HepG2 (cell line): ENCODE measurements around the gene COL18A1. TPM values are rescaled to one million over a fixed set of nuclear protein-coding genes. Genes with fewer than 3 reads are reported as not detected.
A peak's percentile ranks its signal among the peaks of the same experiment; 100 is the strongest.

Experiments used
- ETV5 ChIP-seq: IDR thresholded peaks from 2 replicates; pipeline ENCODE4 v1.6.1; 2018; ENCODE audit warnings: missing biosample characterization, missing genetic modification reagents, inconsistent platforms, borderline replicate concordance
- FOXA1 ChIP-seq, 2 experiments: fragments of 450-650 bp in 1 of 2; sonication (generic) in 1 of 2; formaldehyde crosslinking in 1 of 2; IDR thresholded peaks; 2 replicates each; pipeline versions ENCODE4 v1.4.0 to v1.6.1; 2016 to 2020; ENCODE audit warnings: missing genetic modification reagents in 1 of 2
- KLF16 ChIP-seq, 2 experiments: sonication (generic) in 1 of 2; formaldehyde crosslinking in 1 of 2; IDR thresholded peaks; 2 replicates each; pipeline versions ENCODE4 v1.6.1 to v1.8.0; 2016 to 2023; ENCODE audit warnings: missing genetic modification reagents in 2 of 2, missing compliant biosample characterization in 1 of 2
- PHB2 ChIP-seq: fragments of 450-650 bp; IDR thresholded peaks from 2 replicates; pipeline ENCODE4 v1.6.1; 2018; ENCODE audit not compliant: partially characterized antibody
- RFX1 ChIP-seq: fragments of 450-650 bp; IDR thresholded peaks from 2 replicates; pipeline ENCODE4 v1.6.1; 2017
- SAP130 ChIP-seq: IDR thresholded peaks from 2 replicates; pipeline ENCODE4 v1.6.1; 2016; ENCODE audit warnings: low read depth
- TCF7 ChIP-seq: sonication (generic); IDR thresholded peaks from 2 replicates; pipeline ENCODE4 v1.6.1; 2016; ENCODE audit warnings: antibody characterized with exemption, low read depth
- TGIF2 ChIP-seq: IDR thresholded peaks from 2 replicates; pipeline ENCODE4 v1.6.1; 2016; ENCODE audit warnings: control low read depth, missing compliant biosample characterization
- ZFX ChIP-seq: sonication (generic); formaldehyde crosslinking; IDR thresholded peaks from 2 replicates; pipeline ENCODE4 v1.4.0; 2020; ENCODE audit warnings: mild to moderate bottlenecking, low read depth, missing genetic modification reagents, moderate library complexity
- ZHX2 ChIP-seq, 2 experiments: sonication (generic) in 1 of 2; formaldehyde crosslinking in 1 of 2; IDR thresholded peaks; 2 replicates each; pipeline versions ENCODE4 v1.6.1 to v1.9.0; 2014 to 2022; ENCODE audit warnings: antibody characterized with exemption in 1 of 2, borderline replicate concordance in 1 of 2, inconsistent platforms in 1 of 2, low read depth in 1 of 2, missing genetic modification reagents in 1 of 2
- ZNF446 ChIP-seq: sonication (generic); formaldehyde crosslinking; IDR thresholded peaks from 2 replicates; pipeline ENCODE4 v1.5.0; 2020; ENCODE audit warnings: mild to moderate bottlenecking, missing genetic modification reagents
- ZNF670 ChIP-seq: sonication (generic); formaldehyde crosslinking; IDR thresholded peaks from 2 replicates; pipeline ENCODE4 v1.8.0; 2022; ENCODE audit warnings: mild to moderate bottlenecking, missing genetic modification reagents, borderline replicate concordance
- ZNF740 ChIP-seq: sonication (generic); formaldehyde crosslinking; IDR thresholded peaks from 2 replicates; pipeline ENCODE4 v1.4.0; 2020; ENCODE audit warnings: missing genetic modification reagents
- polyA plus RNA-seq, 8 experiments: library from polyadenylated mRNA; depleted of rRNA in 3 of 8; stranded (reverse) in 7 of 8; unstranded in 1 of 8; fragments of >200 nt; fragmentation: Illumina TruSeq in 4 of 8; extraction: Trizol in 4 of 8; gene quantifications; 2 replicates each; pipeline versions ENCODE4 v1.2.1 to v1.2.3, GENCODE V29; 2011 to 2016; ENCODE audit warnings: low read depth in 4 of 8, missing spikeins in 1 of 8, mixed read lengths in 1 of 8; ENCODE audit not compliant: insufficient read depth in 1 of 8
- total RNA-seq, 5 experiments: library from RNA; depleted of rRNA; stranded (reverse); fragments of >200 nt; fragmentation: Illumina TruSeq; extraction: Trizol; gene quantifications; 2 replicates each; pipeline ENCODE4 v1.2.3, GENCODE V29; 2016; ENCODE audit warnings: low read depth in 1 of 5
- TF ChIP-seq, protein P1 (sequence below): IDR thresholded peaks from 2 replicates; pipeline ENCODE4 v1.4.0; 2020; ENCODE audit warnings: mild to moderate bottlenecking, missing genetic modification reagents

COL18A1 gene
- total and polyA plus RNA-seq, 2 of the 13 experiments (the other 11 are each of a cell fraction or from before 2014, with no cell fraction given) = 79.0 to 102 TPM

- TF ChIP-seq ZHX2 (IDR thresholded peaks at IDR 0.05; ENCODE audit: low read depth) (peak; percentile 27; the same call in 1 of the 2 replicates), ZHX2 (CRISPR knock-in tag; IDR thresholded peaks at IDR 0.05; ENCODE audit: borderline replicate concordance) (no peak), TGIF2 (CRISPR knock-in tag) (0 out of 2 replicates have a peak, but pooled peaks have one; percentile 64), ZNF670 (0 out of 2 replicates have a peak, but pooled peaks have one; percentile 31), ZFX (peak; percentile 32; the same call in 1 of the 2 replicates), ZNF740 (CRISPR knock-in tag) (no peak), RFX1 (no peak), PHB2 (no peak), ZNF446 (0 out of 2 replicates have a peak, but pooled peaks have one; percentile 31), KLF16 (CRISPR knock-in tag; IDR thresholded peaks at IDR 0.05) (no peak), ETV5 (CRISPR knock-in tag) (peak; percentile 45; the same call in 1 of the 2 replicates), FOXA1 (IDR thresholded peaks at IDR 0.05) (no peak), FOXA1 (CRISPR knock-in tag; IDR thresholded peaks at IDR 0.05) (no peak), TCF7 (no peak), SAP130 (CRISPR knock-in tag) (peak; percentile 89)
- TF ChIP-seq, protein P1, sequence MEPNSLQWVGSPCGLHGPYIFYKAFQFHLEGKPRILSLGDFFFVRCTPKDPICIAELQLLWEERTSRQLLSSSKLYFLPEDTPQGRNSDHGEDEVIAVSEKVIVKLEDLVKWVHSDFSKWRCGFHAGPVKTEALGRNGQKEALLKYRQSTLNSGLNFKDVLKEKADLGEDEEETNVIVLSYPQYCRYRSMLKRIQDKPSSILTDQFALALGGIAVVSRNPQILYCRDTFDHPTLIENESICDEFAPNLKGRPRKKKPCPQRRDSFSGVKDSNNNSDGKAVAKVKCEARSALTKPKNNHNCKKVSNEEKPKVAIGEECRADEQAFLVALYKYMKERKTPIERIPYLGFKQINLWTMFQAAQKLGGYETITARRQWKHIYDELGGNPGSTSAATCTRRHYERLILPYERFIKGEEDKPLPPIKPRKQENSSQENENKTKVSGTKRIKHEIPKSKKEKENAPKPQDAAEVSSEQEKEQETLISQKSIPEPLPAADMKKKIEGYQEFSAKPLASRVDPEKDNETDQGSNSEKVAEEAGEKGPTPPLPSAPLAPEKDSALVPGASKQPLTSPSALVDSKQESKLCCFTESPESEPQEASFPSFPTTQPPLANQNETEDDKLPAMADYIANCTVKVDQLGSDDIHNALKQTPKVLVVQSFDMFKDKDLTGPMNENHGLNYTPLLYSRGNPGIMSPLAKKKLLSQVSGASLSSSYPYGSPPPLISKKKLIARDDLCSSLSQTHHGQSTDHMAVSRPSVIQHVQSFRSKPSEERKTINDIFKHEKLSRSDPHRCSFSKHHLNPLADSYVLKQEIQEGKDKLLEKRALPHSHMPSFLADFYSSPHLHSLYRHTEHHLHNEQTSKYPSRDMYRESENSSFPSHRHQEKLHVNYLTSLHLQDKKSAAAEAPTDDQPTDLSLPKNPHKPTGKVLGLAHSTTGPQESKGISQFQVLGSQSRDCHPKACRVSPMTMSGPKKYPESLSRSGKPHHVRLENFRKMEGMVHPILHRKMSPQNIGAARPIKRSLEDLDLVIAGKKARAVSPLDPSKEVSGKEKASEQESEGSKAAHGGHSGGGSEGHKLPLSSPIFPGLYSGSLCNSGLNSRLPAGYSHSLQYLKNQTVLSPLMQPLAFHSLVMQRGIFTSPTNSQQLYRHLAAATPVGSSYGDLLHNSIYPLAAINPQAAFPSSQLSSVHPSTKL = peak; percentile 37; the same call in 1 of the 2 replicates
Measured at GRCh38 chr21:45541221-45542039, 136.5 kb downstream of the COL18A1 start (continued).
